Ishikawa (cell line): Measurements from ENCODE around the gene CYBC1.
A peak's percentile ranks its signal among the peaks of the same experiment; 100 is the strongest.

Experiments used
- CEBPB ChIP-seq: IDR thresholded peaks from 2 replicates; pipeline ENCODE4 v1.6.1; 2012
- CREB1 ChIP-seq: IDR thresholded peaks from 2 replicates; pipeline ENCODE4 v1.6.1; 2012; ENCODE audit warnings: low read depth
- EGR1 ChIP-seq: IDR thresholded peaks from 2 replicates; pipeline ENCODE4 v1.6.1; 2012
- EP300 ChIP-seq: IDR thresholded peaks from 2 replicates; pipeline ENCODE4 v1.6.1; 2012; ENCODE audit warnings: borderline replicate concordance
- FOXM1 ChIP-seq: IDR thresholded peaks from 2 replicates; pipeline ENCODE4 v1.6.1; 2012; ENCODE audit warnings: low read depth, borderline replicate concordance
- NFIC ChIP-seq: IDR thresholded peaks from 2 replicates; pipeline ENCODE4 v1.6.1; 2012
- RAD21 ChIP-seq: IDR thresholded peaks from 2 replicates; pipeline ENCODE4 v1.6.1; 2012; ENCODE audit warnings: low read depth
- TAF1 ChIP-seq: IDR thresholded peaks from 2 replicates; pipeline ENCODE4 v1.6.1; 2012; ENCODE audit warnings: low read depth, mild to moderate bottlenecking
- TCF12 ChIP-seq: IDR thresholded peaks from 2 replicates; pipeline ENCODE4 v1.6.1; 2012; ENCODE audit warnings: low read depth
- TEAD4 ChIP-seq: IDR thresholded peaks from 2 replicates; pipeline ENCODE4 v1.6.1; 2012
- YY1 ChIP-seq: IDR thresholded peaks from 2 replicates; pipeline ENCODE4 v1.6.1; 2012; ENCODE audit warnings: low read depth
- ZBTB7A ChIP-seq: IDR thresholded peaks from 2 replicates; pipeline ENCODE4 v1.6.1; 2012; ENCODE audit warnings: low read depth
- TF ChIP-seq, protein P1 (sequence below): IDR thresholded peaks from 2 replicates; pipeline ENCODE4 v1.6.1; 2012
- TF ChIP-seq, protein P2 (sequence below): IDR thresholded peaks from 2 replicates; pipeline ENCODE4 v1.6.1; 2012; ENCODE audit warnings: low read depth, mild to moderate bottlenecking
- TF ChIP-seq, protein P3 (sequence below): IDR thresholded peaks from 2 replicates; pipeline ENCODE4 v1.6.1; 2012

Gene CYBC1

DNA sequence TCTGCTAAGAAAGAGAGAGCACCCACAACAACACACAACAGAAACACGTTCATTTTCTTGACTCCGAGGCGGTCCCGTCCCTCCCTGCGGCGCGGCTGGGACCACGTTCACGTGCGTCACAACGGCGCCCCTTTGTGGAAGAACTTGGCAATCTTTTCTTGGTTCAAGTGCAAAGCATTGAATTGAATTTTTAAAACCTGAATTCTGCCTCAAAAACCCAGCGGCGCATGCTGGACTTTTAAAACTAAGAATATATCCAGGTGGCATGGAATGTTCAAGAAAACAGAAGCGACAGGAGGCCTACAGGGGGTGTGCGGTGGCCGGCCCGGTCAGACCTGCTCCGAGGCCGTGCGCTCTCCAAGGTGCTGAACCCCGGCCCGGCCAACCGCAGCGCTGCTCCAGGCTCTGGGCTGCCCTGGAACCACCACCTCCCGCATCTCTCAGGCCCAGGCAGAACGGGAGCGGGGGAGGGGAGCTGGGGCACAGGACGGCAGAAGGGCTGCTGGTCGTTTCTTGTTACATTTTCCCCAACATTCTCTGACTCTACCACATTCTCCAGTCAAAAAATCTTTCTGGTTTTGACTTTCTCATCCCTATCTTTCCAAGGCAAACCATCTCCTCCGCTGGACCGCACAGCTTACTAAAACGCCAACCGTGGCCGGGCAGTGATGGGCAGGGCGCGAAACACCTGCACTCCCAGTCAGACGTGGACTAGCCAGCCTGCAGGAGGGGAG lies 35.8 kb downstream of the CYBC1 start:
- TF ChIP-seq TEAD4, result peak; percentile 56
- TF ChIP-seq EP300, result peak; percentile 54; the same call in 1 of the 2 replicates
- TF ChIP-seq NFIC, result peak; percentile 55
- TF ChIP-seq TAF1, result no peak
- TF ChIP-seq, protein P1, sequence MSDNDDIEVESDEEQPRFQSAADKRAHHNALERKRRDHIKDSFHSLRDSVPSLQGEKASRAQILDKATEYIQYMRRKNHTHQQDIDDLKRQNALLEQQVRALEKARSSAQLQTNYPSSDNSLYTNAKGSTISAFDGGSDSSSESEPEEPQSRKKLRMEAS, result peak; percentile 91
- TF ChIP-seq TCF12, result peak; percentile 88
- TF ChIP-seq, protein P2, sequence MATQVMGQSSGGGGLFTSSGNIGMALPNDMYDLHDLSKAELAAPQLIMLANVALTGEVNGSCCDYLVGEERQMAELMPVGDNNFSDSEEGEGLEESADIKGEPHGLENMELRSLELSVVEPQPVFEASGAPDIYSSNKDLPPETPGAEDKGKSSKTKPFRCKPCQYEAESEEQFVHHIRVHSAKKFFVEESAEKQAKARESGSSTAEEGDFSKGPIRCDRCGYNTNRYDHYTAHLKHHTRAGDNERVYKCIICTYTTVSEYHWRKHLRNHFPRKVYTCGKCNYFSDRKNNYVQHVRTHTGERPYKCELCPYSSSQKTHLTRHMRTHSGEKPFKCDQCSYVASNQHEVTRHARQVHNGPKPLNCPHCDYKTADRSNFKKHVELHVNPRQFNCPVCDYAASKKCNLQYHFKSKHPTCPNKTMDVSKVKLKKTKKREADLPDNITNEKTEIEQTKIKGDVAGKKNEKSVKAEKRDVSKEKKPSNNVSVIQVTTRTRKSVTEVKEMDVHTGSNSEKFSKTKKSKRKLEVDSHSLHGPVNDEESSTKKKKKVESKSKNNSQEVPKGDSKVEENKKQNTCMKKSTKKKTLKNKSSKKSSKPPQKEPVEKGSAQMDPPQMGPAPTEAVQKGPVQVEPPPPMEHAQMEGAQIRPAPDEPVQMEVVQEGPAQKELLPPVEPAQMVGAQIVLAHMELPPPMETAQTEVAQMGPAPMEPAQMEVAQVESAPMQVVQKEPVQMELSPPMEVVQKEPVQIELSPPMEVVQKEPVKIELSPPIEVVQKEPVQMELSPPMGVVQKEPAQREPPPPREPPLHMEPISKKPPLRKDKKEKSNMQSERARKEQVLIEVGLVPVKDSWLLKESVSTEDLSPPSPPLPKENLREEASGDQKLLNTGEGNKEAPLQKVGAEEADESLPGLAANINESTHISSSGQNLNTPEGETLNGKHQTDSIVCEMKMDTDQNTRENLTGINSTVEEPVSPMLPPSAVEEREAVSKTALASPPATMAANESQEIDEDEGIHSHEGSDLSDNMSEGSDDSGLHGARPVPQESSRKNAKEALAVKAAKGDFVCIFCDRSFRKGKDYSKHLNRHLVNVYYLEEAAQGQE, result peak; percentile 100
- TF ChIP-seq CEBPB, result peak; percentile 23; the same call in 1 of the 2 replicates
- TF ChIP-seq ZBTB7A, result peak; percentile 46; the same call in 1 of the 2 replicates
- TF ChIP-seq CREB1, result no peak
- no peak for TF ChIP-seq EGR1
- TF ChIP-seq RAD21, result peak; percentile 57

DNA sequence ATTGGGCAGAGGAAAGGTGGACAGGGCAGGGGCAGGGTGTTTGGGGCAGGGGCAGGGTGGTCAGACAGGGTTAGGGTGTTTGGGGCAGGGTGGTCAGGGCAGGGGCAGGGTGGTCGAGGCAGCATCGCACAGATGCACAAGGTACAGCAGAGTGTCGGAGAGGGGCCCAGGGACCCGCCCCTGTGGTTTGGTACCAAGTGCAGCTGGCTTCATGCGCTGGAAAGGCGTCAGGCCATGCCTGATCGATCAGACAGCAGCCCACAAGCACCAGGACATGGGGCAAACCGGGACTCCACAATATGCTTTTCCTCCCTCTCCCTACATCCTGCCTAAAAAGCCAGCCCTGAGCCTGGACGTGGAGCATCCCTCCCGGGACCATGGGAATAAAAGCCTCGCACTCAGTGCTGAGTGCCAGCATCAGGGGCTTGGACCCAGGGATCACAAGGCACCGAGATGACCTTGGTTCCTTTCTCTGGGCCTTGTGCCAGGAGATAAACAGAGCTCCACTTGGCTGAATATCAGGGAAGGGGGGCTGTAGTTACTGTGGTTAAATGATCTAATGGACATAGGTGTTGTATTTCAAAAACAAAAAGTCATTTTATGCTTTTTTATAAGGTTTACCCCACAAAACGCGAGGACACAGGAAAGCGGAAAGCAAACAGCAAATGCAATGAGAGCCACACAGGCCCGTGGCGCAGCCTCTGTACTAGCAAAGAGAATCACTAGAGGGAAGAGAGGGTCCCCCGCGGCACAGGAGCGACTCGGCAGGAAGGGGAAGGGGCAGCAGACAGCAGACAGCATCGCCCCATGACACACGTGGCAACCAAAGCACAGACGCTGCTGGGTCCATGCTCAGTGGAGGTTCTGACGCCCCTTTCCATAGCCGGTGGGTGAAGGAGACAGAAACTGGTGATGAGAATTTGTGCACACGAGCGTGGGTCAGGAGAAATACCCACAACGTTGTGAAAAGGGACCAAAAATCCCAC lies 37.7 kb downstream of the CYBC1 start:
- TF ChIP-seq NFIC (no peak), EGR1 (no peak), TAF1 (no peak)
- TF ChIP-seq, protein P3, sequence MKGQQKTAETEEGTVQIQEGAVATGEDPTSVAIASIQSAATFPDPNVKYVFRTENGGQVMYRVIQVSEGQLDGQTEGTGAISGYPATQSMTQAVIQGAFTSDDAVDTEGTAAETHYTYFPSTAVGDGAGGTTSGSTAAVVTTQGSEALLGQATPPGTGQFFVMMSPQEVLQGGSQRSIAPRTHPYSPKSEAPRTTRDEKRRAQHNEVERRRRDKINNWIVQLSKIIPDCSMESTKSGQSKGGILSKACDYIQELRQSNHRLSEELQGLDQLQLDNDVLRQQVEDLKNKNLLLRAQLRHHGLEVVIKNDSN, result no peak

DNA sequence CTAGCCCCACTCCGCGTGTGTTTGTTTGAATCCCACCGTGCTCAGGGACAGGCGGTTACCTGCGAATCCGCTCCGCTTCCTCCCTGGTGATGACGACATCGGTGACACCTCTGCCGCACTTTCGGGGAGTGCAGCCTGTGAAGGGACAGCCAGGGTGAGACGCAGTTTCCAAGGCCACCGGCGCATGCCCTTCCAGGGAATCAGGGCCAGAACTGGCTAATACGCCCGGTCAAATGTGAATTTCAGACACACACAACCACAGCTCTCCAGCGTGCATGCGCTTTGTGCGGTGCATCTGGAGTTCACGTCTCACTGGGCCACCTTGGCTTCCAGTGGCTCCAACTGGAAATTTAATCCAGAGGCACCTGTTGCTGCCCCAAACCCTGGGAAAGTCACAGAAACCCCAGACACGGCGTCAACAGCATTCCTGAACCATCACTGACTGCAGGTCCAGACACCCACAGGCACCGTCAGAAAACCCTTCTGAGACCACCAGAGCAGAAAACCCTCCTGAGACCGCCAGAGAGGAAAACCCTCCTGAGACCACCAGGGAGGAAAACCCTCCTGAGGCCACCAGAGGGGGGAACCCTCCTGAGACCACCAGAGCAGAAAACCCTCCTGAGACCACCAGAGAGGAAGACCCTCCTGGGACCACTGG lies 39.0 kb downstream of the CYBC1 start:
- TF ChIP-seq RAD21, result no peak
- TF ChIP-seq, protein P2, result no peak
- TF ChIP-seq NFIC, result no peak
- TF ChIP-seq CREB1, result no peak
- no peak for TF ChIP-seq TEAD4
- TF ChIP-seq, protein P3, result no peak
- no peak for TF ChIP-seq FOXM1
- no peak for TF ChIP-seq YY1
- TF ChIP-seq, protein P1, result no peak
- TF ChIP-seq ZBTB7A, result no peak
- TF ChIP-seq TAF1, result no peak
- TF ChIP-seq TCF12, result no peak
- no peak for TF ChIP-seq EP300
- no peak for TF ChIP-seq CEBPB
- no peak for TF ChIP-seq EGR1

DNA sequence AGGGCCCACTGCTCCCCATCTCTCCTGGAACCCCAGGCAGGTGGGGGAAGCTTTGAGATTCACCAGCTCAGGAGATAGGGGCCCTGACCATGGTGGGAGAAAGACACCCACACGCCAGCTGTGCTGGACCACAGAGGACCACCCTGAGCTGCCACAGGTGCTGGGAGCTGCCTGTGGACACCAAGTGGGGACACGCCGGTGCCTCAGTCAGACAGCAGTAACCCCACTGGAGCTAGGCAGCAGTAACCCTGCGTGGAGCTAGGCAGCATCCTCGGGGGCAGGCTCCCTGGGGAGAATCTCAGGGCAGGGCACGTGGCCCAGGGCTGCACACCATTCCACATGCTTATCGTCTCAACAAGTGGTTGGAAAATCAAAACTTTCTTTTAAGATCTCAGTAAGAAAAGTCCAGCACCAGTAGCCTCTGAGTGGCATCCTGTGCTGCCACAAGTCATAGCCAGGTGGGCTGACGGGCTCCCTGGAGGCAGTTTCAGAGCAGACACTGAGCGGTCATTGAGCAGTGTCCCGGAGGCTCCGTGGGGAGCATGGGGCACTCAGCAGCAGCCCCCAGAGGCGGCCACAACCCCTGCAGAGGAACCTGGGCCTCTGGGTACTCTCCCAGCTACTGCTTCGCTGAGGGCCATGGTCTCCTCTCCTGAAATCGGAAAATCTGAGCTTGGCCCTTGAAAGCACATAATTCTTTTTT lies 40.4 kb downstream of the CYBC1 start:
- TF ChIP-seq, protein P2, result no peak
- no peak for TF ChIP-seq EP300
